Nucleus accumbens (tissue), 56 donors: ENCODE measurements around the gene STX19.

ENCODE experiments used
- DNase-seq, 56 donors: peaks; one replicate each; lab custom pipeline; 2025; lab: John Stamatoyannopoulos, UW

The STX19 gene

GRCh38 chr3:94043285-94043684 lies 14.9 kb upstream of the STX19 start:
- no peak for DNase-seq

DNA sequence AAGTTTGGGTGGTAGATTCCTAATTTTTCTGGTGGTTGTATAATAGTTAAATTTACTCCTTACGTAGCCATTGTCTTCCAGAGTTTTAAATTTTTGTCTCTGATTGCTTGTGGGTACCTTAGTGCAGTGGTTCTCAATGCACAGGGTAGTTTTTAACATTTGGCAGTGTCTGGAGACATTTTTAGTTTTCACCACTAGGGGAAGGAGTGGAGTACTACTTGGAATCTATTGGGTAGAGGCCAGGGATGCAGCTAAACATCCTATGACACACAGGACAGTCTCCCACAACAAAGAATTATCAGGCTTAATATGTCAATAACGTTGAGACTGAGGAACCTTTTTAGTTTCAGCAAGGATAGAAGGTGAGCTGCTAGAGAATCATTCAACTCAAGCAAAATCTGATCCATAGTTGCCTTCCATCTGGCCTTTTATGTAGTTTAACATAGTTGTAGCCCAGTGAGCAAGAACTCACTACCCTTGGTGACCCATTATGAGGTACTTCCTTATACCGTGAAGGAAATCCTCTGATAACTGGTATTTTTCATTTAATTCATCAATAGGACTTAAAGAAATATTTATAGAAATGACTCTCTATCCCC lies 8.6 kb upstream of the STX19 start:
- DNase-seq = no peak

DNA sequence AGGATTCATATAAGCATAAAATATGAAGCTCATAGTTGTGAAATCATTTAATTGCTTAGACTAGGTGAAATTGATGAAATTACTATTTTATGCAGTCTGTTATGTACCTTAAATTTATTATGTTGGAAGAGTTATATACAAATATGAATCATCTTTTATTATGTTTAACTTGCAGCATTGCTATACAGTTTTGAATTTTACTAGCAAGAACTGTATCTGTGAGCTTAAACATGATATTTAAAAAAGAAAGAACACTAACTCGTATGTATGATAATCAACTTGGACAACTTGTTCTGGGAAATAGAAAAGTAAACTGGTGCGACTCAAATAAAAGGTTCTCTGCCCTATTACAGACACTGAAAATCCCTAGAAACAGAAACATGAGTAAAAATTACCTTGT lies 1.8 kb downstream of the STX19 start:
- no peak for DNase-seq

GRCh38 chr3:94024385-94024784 lies 4.0 kb downstream of the STX19 start:
- no peak for DNase-seq

- DNase-seq = no peak
These were observed 8.1 kb downstream of the STX19 start for GRCh38 chr3:94020293-94020692.

DNA sequence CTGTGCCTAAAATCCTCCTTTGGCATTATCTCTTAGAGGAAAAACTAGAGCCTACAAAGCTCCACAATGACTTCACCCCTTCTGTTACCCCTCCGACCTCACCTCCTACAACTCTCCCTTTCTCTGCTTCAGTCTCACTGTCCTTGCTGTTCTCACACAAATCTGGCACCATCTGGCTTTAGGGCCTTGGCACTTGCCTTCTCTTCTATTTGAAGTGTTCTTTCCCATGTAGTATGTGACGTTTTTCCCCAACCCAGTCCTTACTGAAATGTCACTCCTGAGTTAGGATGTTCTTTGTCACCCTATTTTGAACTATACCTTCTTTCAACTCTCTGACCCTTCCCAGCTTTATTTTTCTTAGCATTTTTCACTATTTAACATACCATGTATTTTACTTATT lies 8.7 kb downstream of the STX19 start:
- DNase-seq = no peak

- no peak for DNase-seq
These were observed 13.4 kb downstream of the STX19 start for GRCh38 chr3:94015025-94015424.

DNA sequence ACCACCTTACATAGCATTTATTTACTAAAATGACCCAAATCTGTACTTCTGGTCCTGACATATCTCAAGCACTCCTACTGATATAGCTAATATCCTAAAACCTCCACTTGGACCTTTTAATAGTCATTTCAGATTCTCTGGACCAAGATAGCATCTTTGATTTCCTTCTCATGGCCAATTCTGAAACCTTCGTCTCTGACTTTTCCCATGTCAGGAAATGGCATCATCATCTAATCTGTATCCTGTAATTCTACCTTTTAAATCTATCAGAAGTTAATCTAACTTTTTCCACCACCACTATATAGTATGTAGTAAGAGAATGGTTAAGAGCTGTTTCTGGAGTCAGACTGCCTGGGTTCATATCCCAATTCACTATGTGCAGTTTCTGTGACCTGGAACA lies 16.2 kb downstream of the STX19 start:
- DNase-seq = no peak

DNA sequence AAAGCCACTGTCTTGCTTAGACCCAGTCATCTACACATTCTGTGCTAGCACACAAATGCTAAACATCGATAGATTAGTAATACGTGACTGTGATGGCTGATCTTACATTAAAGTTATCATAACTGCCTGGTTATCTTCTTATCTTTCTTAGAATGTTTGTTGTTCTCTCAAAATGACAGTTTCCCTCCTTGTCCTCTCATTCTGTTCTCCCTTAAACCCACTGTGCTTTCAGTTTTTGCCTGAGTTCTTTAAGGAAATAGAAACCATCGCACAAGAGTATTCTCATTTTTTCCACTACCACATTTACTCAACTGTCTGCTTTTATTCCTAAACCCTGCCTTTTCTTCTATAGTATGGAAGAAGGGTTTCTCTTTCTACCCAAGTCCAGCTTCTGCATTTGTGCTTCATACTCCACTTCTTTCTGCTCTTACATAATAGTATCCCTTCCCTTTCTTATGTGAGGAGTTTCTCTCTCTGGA lies 17.1 kb downstream of the STX19 start:
- no peak for DNase-seq

GRCh38 chr3:94009608-94010007 lies 18.8 kb downstream of the STX19 start:
- no peak for DNase-seq

GRCh38 chr3:94008253-94008652 lies 20.1 kb downstream of the STX19 start:
- no peak for DNase-seq

- DNase-seq = no peak
These were observed 24.0 kb downstream of the STX19 start for GRCh38 chr3:94004301-94004910.

GRCh38 chr3:94001827-94002495 lies 26.4 kb downstream of the STX19 start:
- no peak for DNase-seq

- no peak for DNase-seq
These were observed 27.2 kb downstream of the STX19 start for GRCh38 chr3:94001191-94001590.

DNA sequence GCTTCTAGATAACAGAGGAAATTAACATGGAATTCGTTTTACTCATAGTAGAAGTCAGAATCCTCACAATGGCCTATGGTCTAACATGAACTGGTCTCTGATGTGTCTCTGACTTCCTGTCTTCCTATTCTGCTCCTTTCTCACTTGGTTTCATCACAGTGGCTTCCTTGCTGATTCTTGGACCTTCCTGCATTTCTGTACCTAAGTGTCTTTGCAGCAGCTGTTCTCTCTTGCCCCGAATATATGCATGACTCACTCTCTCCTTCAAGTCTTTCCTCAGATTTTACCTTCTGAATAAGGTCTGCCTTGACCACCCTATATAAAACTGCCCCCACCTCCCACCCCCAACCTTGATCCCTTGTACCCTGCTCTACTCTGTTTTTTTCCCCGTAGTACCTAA lies 34.3 kb downstream of the STX19 start:
- DNase-seq = no peak

- no peak for DNase-seq
These were observed 36.2 kb downstream of the STX19 start for GRCh38 chr3:93992207-93992606.

DNA sequence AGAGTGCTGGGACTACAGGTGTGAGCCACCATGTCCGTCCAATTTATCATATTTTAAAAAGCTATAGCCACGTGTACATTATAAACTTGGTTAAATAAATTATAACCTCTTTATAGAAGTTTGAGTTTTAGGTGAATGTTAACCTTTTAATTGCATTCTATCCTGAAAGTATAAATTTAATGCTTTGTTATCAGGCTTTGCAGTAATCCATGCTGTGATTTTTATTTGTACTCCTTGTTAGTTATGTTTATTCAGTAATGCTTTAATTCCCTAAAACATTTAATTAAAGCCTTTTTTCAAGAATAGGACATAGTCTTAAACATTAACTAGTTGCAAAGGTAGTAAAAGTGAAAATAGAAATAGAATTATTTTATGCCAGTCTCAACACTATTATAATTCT lies 36.8 kb downstream of the STX19 start:
- DNase-seq = no peak

DNA sequence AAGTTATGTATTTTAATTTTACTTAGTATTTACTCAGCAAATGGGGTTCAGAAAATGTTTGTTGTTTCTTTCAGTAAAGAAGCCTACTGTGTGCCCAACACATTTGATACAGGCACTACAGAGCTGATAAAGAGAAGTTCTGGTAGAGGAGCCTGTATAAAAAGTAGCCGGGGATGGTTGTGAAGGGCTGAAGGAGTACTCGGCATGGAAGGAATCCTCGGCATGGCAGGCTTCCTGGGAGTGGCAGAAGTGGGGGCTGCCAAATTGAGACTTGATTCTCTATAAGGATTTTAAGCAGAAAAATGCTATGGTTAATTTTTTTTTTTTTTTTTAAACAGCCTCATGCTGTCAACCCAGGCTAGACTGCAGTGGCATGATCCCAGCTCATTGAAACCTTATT lies 39.2 kb downstream of the STX19 start:
- no peak for DNase-seq

DNA sequence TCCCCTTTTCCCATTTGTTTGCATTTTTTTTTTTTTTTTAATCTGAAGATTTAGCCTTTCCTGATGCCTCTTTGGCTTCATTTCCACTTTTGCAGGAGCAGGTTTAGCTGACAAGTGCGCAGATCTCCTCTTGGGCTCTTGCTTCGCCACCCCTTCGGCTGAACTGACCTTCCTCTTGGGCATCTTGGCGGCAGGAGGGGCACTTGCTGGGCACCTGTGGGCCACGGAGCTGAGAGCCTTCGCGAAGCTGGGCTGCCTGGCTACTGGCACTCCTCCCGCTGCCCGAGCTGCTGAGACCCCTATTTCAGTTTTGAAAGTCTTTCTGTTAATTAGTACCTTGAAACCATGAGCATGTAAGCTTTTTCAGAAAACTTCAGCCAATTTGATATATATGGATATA lies 39.6 kb downstream of the STX19 start:
- DNase-seq = no peak

DNA sequence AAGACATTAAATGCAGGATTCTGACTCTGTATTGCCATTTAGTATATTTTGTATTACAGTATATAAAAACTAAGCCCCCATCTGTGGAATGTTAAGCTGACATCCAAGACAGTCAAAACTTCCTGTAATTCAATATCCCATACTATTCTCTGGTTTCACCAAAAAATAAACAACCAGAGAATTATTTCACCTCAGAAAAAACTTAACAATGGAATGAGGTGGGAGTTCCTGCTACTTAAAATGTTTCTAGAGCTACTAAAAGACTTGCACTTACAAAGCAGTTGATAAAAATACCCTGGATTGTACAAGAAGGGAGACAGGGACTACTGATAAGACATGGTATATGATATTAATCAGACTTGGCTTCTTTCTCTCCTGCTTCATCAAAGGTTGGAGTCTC lies 40.1 kb downstream of the STX19 start:
- DNase-seq = no peak

DNA sequence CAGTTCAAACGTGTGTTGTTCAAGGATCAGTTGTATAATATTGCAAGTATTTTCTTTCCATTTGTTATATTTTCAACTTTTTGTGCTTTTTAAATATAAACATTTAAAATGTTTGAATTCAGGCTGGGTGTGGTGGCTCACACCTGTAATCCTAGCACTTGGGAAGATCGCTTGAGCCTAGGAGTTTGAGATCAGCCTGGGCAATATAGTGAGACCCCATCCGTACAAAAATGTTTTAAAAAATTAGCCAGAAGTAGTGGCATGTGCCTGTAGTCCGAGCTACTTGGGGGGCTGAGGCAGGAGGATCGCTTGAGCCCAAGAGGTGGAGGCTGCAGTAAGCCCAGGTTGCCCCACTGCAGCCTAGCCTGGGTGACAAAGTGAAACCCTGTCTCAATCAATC lies 43.8 kb downstream of the STX19 start:
- no peak for DNase-seq

- DNase-seq = no peak
These were observed 45.0 kb downstream of the STX19 start for GRCh38 chr3:93983408-93983807.
